Trophoblast cell (in vitro differentiated cells and primary cell): ENCODE results near the gene NOM1.
A peak's percentile ranks its signal among the peaks of the same experiment; 100 is the strongest.

Source experiments
- DNase-seq, 2 donors: peaks; one replicate each; pipeline ENCODE4 v3.0.0-alpha.2; 2016
- H2AFZ ChIP-seq: 2 replicates; pipeline ENCODE4 v1.6.1; 2013; ENCODE audit warnings: low read length, moderate library complexity, mild to moderate bottlenecking; ENCODE audit not compliant: insufficient read depth, poor library complexity
- H2AK5ac ChIP-seq: 2 replicates; pipeline ENCODE4 v1.6.1; 2013; ENCODE audit warnings: mild to moderate bottlenecking, low read length
- H2BK120ac ChIP-seq: 2 replicates; pipeline ENCODE4 v1.6.1; 2013; ENCODE audit warnings: low read length, mild to moderate bottlenecking, moderate library complexity; ENCODE audit not compliant: insufficient read depth, poor library complexity
- H2BK12ac ChIP-seq: 2 replicates; pipeline ENCODE4 v1.6.1; 2013; ENCODE audit warnings: mild to moderate bottlenecking, low read length, moderate library complexity
- H2BK5ac ChIP-seq: 2 replicates; pipeline ENCODE4 v1.6.1; 2013; ENCODE audit warnings: low read length, low read depth, moderate library complexity, mild to moderate bottlenecking; ENCODE audit not compliant: poor library complexity
- H3K14ac ChIP-seq: 2 replicates; pipeline ENCODE4 v1.6.1; 2013; ENCODE audit warnings: mild to moderate bottlenecking, low read length
- H3K18ac ChIP-seq: 2 replicates; pipeline ENCODE4 v1.6.1; 2013; ENCODE audit warnings: mild to moderate bottlenecking, low read length
- H3K23ac ChIP-seq: 2 replicates; pipeline ENCODE4 v1.6.1; 2013; ENCODE audit warnings: low read length
- H3K27ac ChIP-seq: 2 replicates; pipeline ENCODE4 v1.5.1; 2013; ENCODE audit warnings: low read depth, mild to moderate bottlenecking, inconsistent platforms, low read length, moderate library complexity
- H3K27me3 ChIP-seq: 2 replicates; pipeline ENCODE4 v1.6.1; 2013; ENCODE audit warnings: inconsistent platforms, mild to moderate bottlenecking, low read length, moderate library complexity; ENCODE audit not compliant: insufficient read depth
- H3K36me3 ChIP-seq, 2 experiments: 1 replicate in 1 of 2; 2 replicates in 1 of 2; pipeline ENCODE4 v1.6.1; 2013; ENCODE audit warnings: low read length in 2 of 2, mild to moderate bottlenecking in 2 of 2, moderate library complexity in 1 of 2; ENCODE audit not compliant: insufficient read depth in 2 of 2, control insufficient read depth in 1 of 2
- H3K4ac ChIP-seq: 2 replicates; pipeline ENCODE4 v1.6.1; 2013; ENCODE audit warnings: low read depth, mild to moderate bottlenecking, low read length, moderate library complexity
- H3K4me1 ChIP-seq, 2 experiments: 1 replicate in 1 of 2; 2 replicates in 1 of 2; pipeline ENCODE4 v1.6.1; 2013; ENCODE audit warnings: low read length in 2 of 2, mild to moderate bottlenecking in 2 of 2, moderate library complexity in 1 of 2; ENCODE audit not compliant: insufficient read depth in 2 of 2, control insufficient read depth in 1 of 2
- H3K4me2 ChIP-seq: 2 replicates; pipeline ENCODE4 v1.6.1; 2013; ENCODE audit warnings: inconsistent platforms, mild to moderate bottlenecking, low read length, moderate library complexity
- H3K4me3 ChIP-seq: 2 replicates; pipeline ENCODE4 v1.5.1; 2013; ENCODE audit warnings: mild to moderate bottlenecking, low read depth, low read length, inconsistent platforms
- H3K79me1 ChIP-seq: one replicate; pipeline ENCODE4 v1.6.1; 2013; ENCODE audit warnings: low read length
- H3K79me2 ChIP-seq: 2 replicates; pipeline ENCODE4 v1.6.1; 2013; ENCODE audit warnings: low read length, mild to moderate bottlenecking; ENCODE audit not compliant: control insufficient read depth, insufficient read depth, poor library complexity
- H3K9ac ChIP-seq: 2 replicates; pipeline ENCODE4 v1.6.1; 2013; ENCODE audit warnings: mild to moderate bottlenecking, low read length
- H3K9me3 ChIP-seq: 2 replicates; pipeline ENCODE4 v1.6.1; 2013; ENCODE audit warnings: low read depth, mild to moderate bottlenecking, control low read depth, inconsistent platforms, low read length; ENCODE audit not compliant: insufficient read depth
- H4K12ac ChIP-seq: 2 replicates; pipeline ENCODE4 v1.6.1; 2013; ENCODE audit warnings: low read depth, mild to moderate bottlenecking, low read length, moderate library complexity
- H4K8ac ChIP-seq: 2 replicates; pipeline ENCODE4 v1.6.1; 2013; ENCODE audit warnings: low read depth, mild to moderate bottlenecking, low read length, moderate library complexity
- H4K91ac ChIP-seq: one replicate; pipeline ENCODE4 v1.6.1; 2013; ENCODE audit warnings: low read depth, mild to moderate bottlenecking, low read length, moderate library complexity
- WGBS: extraction: QIAGEN DNeasy Blood & Tissue Kit; methylation state at CpG from one replicate; pipeline ENCODE4 v1.1.7; 2013; ENCODE audit warnings: missing lambda C conversion rate; ENCODE audit not compliant: insufficient read length, insufficient coverage; ENCODE audit errors: extremely low coverage; 5-methylcytosine and 5-hydroxymethylcytosine counted together

NOM1 gene

GRCh38 chr7:157001920-157002818 lies 52.7 kb downstream of the NOM1 start:
- H3K4me3 ChIP-seq = no peak overlapping the region
- no peak overlapping the region for H2BK12ac ChIP-seq
- no peak overlapping the region for H4K8ac ChIP-seq
- H2BK5ac ChIP-seq = no peak overlapping the region
- H3K4ac ChIP-seq = no peak overlapping the region
- H3K79me2 ChIP-seq = no peaks in the 10 kb centered on the region
- no peak overlapping the region for H3K4me2 ChIP-seq
- no peak overlapping the region for H3K23ac ChIP-seq
- no peak overlapping the region for H4K12ac ChIP-seq
- no peak overlapping the region for H2BK120ac ChIP-seq
- no peak for DNase-seq
- H2AFZ ChIP-seq = no peak overlapping the region
- no peaks in the 10 kb centered on the region for H3K79me1 ChIP-seq
- no peaks in the 10 kb centered on the region for H3K4me1 ChIP-seq
- no peak overlapping the region for H3K27ac ChIP-seq
- no peak overlapping the region for H3K14ac ChIP-seq
- H3K9ac ChIP-seq = no peak overlapping the region
- no peak overlapping the region for H3K18ac ChIP-seq
- H2AK5ac ChIP-seq = no peak overlapping the region
- peaks cover 83% of the 10 kb centered on the region for H3K27me3 ChIP-seq
- WGBS = no CpG with 5 or more reads among the region's 32 CpGs
- H3K36me3 ChIP-seq = no peaks in the 10 kb centered on the region
- peaks cover 8% of the 10 kb centered on the region for H3K9me3 ChIP-seq
- no peak overlapping the region for H4K91ac ChIP-seq

DNA sequence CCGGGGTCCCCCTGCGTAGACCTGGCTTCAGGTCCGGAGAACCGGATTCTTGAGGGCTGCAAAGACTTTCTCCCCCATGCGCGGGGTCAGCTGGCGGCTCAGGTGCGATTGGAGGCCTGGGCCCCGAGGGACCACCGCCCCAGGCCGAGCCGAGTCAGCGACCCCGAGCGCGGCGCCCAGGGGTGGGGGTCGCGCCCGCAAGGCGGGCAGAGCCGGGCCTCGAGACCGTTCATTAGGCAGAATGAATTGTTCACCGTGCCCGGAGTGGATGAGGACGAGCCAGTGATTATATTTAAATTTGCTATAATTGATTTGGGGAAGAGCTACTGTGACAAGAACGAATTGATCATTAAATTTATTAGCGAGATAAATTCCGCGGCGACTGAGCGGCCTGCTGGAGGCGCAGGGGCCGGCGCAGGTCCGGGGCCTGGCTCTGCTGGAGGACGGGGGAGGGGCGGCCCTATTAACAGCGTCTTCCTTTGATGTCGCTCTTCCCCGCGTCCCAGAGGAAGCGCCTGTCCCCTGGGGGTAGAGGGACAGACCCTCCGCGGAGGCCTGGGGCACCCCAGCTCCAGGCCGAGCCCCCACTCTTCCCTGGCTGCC lies 53.4 kb downstream of the NOM1 start:
- Histone ChIP-seq H3K4me3 (no peak overlapping the region), H4K91ac (no peak overlapping the region), H3K4ac (no peak overlapping the region), H2BK120ac (no peak overlapping the region), H2AK5ac (no peak overlapping the region), H3K14ac (no peak overlapping the region), H3K18ac (no peak overlapping the region), H3K23ac (no peak overlapping the region), H3K36me3 (no peaks in the 10 kb centered on the region), H3K27ac (no peak overlapping the region), H3K9me3 (peaks cover 8% of the 10 kb centered on the region), H3K79me2 (no peaks in the 10 kb centered on the region), H3K27me3 (peaks cover 90% of the 10 kb centered on the region), H2BK5ac (no peak overlapping the region), H3K4me1 (no peaks in the 10 kb centered on the region), H4K8ac (no peak overlapping the region), H2BK12ac (no peak overlapping the region), H2AFZ (no peak overlapping the region), H3K9ac (no peak overlapping the region), H3K79me1 (no peaks in the 10 kb centered on the region), H4K12ac (no peak overlapping the region), H3K4me2 (no peak overlapping the region)
- WGBS = no CpG with 5 or more reads among the region's 47 CpGs
- DNase-seq = no peak

- H3K9ac ChIP-seq = no peak overlapping the region
- H3K9me3 ChIP-seq = peaks cover 8% of the 10 kb centered on the region
- no peak overlapping the region for H3K4me2 ChIP-seq
- no peak overlapping the region for H3K4ac ChIP-seq
- no peak overlapping the region for H3K23ac ChIP-seq
- no peaks in the 10 kb centered on the region for H3K36me3 ChIP-seq
- no peak overlapping the region for H4K12ac ChIP-seq
- H2BK12ac ChIP-seq = no peak overlapping the region
- no peaks in the 10 kb centered on the region for H3K79me1 ChIP-seq
- no peak overlapping the region for H4K8ac ChIP-seq
- no peak overlapping the region for H2BK5ac ChIP-seq
- H2AFZ ChIP-seq = no peak overlapping the region
- no peak overlapping the region for H4K91ac ChIP-seq
- H3K79me2 ChIP-seq = no peaks in the 10 kb centered on the region
- DNase-seq = no peak
- H3K4me1 ChIP-seq = no peaks in the 10 kb centered on the region
- no peak overlapping the region for H3K14ac ChIP-seq
- no peak overlapping the region for H3K27ac ChIP-seq
- H3K4me3 ChIP-seq = no peak overlapping the region
- no peak overlapping the region for H2BK120ac ChIP-seq
- H3K27me3 ChIP-seq = peaks cover 92% of the 10 kb centered on the region
- H3K18ac ChIP-seq = no peak overlapping the region
- H2AK5ac ChIP-seq = no peak overlapping the region
- WGBS = no CpG with 5 or more reads among the region's 6 CpGs
These were observed 53.9 kb downstream of the NOM1 start for GRCh38 chr7:157003445-157003755.

DNA sequence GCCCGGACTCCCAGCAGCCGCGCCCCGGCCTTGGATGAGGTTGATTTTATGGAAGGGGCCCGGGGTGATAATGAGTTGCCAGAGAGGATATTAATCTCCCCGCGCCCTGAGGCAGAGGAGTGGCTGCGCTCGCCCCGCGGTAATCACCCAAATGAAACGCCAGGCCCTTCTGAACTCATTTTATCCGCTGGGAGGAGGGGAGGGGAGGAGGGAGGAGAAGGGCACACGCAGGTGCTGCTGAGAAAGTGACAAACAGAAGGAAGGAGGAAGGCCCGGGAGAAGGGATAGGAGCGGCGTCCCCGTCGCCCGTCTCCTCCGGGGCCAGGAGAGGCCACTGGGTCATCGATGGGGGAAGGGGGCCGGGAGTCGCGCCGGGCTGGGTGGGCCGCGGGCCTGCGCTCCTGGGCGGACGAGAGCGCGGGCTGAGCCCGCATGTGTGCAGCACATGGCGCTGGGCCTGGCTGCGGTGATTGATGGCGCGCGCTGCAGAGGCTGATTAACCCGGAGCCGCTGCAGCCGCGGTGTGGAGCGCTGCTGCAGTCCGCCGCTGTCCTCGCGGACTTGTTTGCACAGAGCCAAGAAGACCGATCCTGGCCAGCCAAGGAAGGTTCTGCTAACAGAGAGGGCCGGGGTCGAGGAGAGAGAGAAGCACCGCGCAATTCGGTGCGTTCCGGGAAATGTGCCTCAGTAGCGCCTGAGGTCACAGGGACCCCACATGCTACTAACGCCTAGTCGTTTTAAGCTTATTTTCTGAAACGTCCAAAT lies 54.4 kb downstream of the NOM1 start:
- Histone ChIP-seq H3K79me2 (no peaks in the 10 kb centered on the region), H3K4me2 (peak overlapping the region; percentile 22), H3K23ac (no peak overlapping the region), H4K12ac (no peak overlapping the region), H3K27ac (no peak overlapping the region), H3K4me3 (no peak overlapping the region), H2BK5ac (no peak overlapping the region), H3K27me3 (peaks cover 94% of the 10 kb centered on the region), H4K91ac (no peak overlapping the region), H3K36me3 (no peaks in the 10 kb centered on the region), H2AFZ (no peak overlapping the region), H3K79me1 (no peaks in the 10 kb centered on the region), H3K4me1 (no peaks in the 10 kb centered on the region), H2BK120ac (no peak overlapping the region), H2BK12ac (no peak overlapping the region), H3K18ac (no peak overlapping the region), H3K4ac (no peak overlapping the region), H3K9ac (no peak overlapping the region), H3K9me3 (peaks cover 8% of the 10 kb centered on the region), H3K14ac (no peak overlapping the region), H2AK5ac (no peak overlapping the region), H4K8ac (no peak overlapping the region)
- no peak for DNase-seq
- WGBS = no CpG with 5 or more reads among the region's 60 CpGs
